ENCODE results near the gene FARSA.

The FARSA gene

GRCh38 chr19:12886969-12887747 lies 46.4 kb downstream of the FARSA start, which contains the start of gene KLF1:
Gene KLF1 (minus strand): TSS chr19:12887201. CDS start chr19:12887140, 61 bp downstream.
- no peak for DNase-seq (ENCODE audit: low spot score in 2 of 2)
- H3K27ac Mint-ChIP-seq (ENCODE audit: low read depth) = no peak within 1 kb of the TSS
- ATAC-seq (replicated peaks; ENCODE audit: extremely low read depth, poor library complexity, severe bottlenecking) = no peak

GRCh38 chr19:12886651-12886968 lies 46.9 kb downstream of the FARSA start:
- Mint-ChIP-seq H3K36me3 (ENCODE audit: insufficient read depth) (peaks cover 20% of the 10 kb centered on the region), H3K27me3 (no peaks in the 10 kb centered on the region), H3K9me3 (no peaks in the 10 kb centered on the region), H3K27ac (ENCODE audit: low read depth) (no peak overlapping the region), H3K4me3 (peak overlapping the region; percentile 71), H3K4me1 (peaks cover 26% of the 10 kb centered on the region)
- ATAC-seq (replicated peaks; ENCODE audit: extremely low read depth, poor library complexity, severe bottlenecking) (no peak), DNase-seq (ENCODE audit: low spot score in 2 of 2) (no peak)

More at GRCh38 chr19:12886969-12887747, 46.4 kb downstream of the FARSA start, which contains the start of gene KLF1:
- Mint-ChIP-seq H3K36me3 (ENCODE audit: insufficient read depth) (peaks cover 18% of the 10 kb centered on the region), H3K27me3 (no peaks in the 10 kb centered on the region), H3K4me3 (peak within 1 kb of the TSS; percentile 71), H3K4me1 (peaks cover 32% of the 10 kb centered on the region), H3K9me3 (no peaks in the 10 kb centered on the region)

GRCh38 chr19:12885749-12886650 lies 47.5 kb downstream of the FARSA start:
- H3K36me3 Mint-ChIP-seq (ENCODE audit: insufficient read depth) = peaks cover 18% of the 10 kb centered on the region
- DNase-seq (ENCODE audit: low spot score in 2 of 2) (no peak), ATAC-seq (replicated peaks; ENCODE audit: extremely low read depth, poor library complexity, severe bottlenecking) (peak; percentile 4)
- no peak overlapping the region for H3K27ac Mint-ChIP-seq (ENCODE audit: low read depth)
- H3K4me1 Mint-ChIP-seq = peaks cover 26% of the 10 kb centered on the region
- no peaks in the 10 kb centered on the region for H3K27me3 Mint-ChIP-seq
- H3K9me3 Mint-ChIP-seq = no peaks in the 10 kb centered on the region
- peak overlapping the region; percentile 82 for H3K4me3 Mint-ChIP-seq

- DNase-seq (ENCODE audit: low spot score in 2 of 2) = peak; percentile 66 to 78
- ATAC-seq (replicated peaks; ENCODE audit: extremely low read depth, poor library complexity, severe bottlenecking) = peak; percentile 61
- no peak overlapping the region for H3K27ac Mint-ChIP-seq (ENCODE audit: low read depth)
- no peaks in the 10 kb centered on the region for H3K9me3 Mint-ChIP-seq
- peaks cover 13% of the 10 kb centered on the region for H3K36me3 Mint-ChIP-seq (ENCODE audit: insufficient read depth)
- H3K27me3 Mint-ChIP-seq = no peaks in the 10 kb centered on the region
- H3K4me3 Mint-ChIP-seq = peak overlapping the region; percentile 82
- H3K4me1 Mint-ChIP-seq = peaks cover 26% of the 10 kb centered on the region
Observed at GRCh38 chr19:12884926-12885748, 48.4 kb downstream of the FARSA start.

GRCh38 chr19:12884627-12884925 lies 48.9 kb downstream of the FARSA start:
- ATAC-seq (replicated peaks; ENCODE audit: extremely low read depth, poor library complexity, severe bottlenecking) = no peak
- DNase-seq (ENCODE audit: low spot score in 2 of 2) = no peak
- no peaks in the 10 kb centered on the region for H3K27me3 Mint-ChIP-seq
- no peak overlapping the region for H3K27ac Mint-ChIP-seq (ENCODE audit: low read depth)
- H3K9me3 Mint-ChIP-seq = no peaks in the 10 kb centered on the region
- H3K36me3 Mint-ChIP-seq (ENCODE audit: insufficient read depth) = peaks cover 13% of the 10 kb centered on the region
- H3K4me1 Mint-ChIP-seq = peaks cover 32% of the 10 kb centered on the region
- peak overlapping the region; percentile 82 for H3K4me3 Mint-ChIP-seq

GRCh38 chr19:12884202-12884601 lies 49.3 kb downstream of the FARSA start:
- Mint-ChIP-seq H3K9me3 (no peaks in the 10 kb centered on the region), H3K4me3 (peak overlapping the region; percentile 82), H3K36me3 (ENCODE audit: insufficient read depth) (peaks cover 13% of the 10 kb centered on the region), H3K27me3 (no peaks in the 10 kb centered on the region), H3K4me1 (peaks cover 34% of the 10 kb centered on the region), H3K27ac (ENCODE audit: low read depth) (no peak overlapping the region)
- ATAC-seq (replicated peaks; ENCODE audit: extremely low read depth, poor library complexity, severe bottlenecking) = no peak
- DNase-seq (ENCODE audit: low spot score in 2 of 2) = no peak

GRCh38 chr19:12882589-12882988 lies 50.9 kb downstream of the FARSA start:
- no peaks in the 10 kb centered on the region for H3K9me3 Mint-ChIP-seq
- no peak overlapping the region for H3K27ac Mint-ChIP-seq (ENCODE audit: low read depth)
- DNase-seq (ENCODE audit: low spot score in 2 of 2) (no peak), ATAC-seq (replicated peaks; ENCODE audit: extremely low read depth, poor library complexity, severe bottlenecking) (no peak)
- H3K4me1 Mint-ChIP-seq = peaks cover 34% of the 10 kb centered on the region
- peak overlapping the region; percentile 84 for H3K4me3 Mint-ChIP-seq
- H3K36me3 Mint-ChIP-seq (ENCODE audit: insufficient read depth) = peaks cover 20% of the 10 kb centered on the region
- no peaks in the 10 kb centered on the region for H3K27me3 Mint-ChIP-seq

GRCh38 chr19:12881172-12881808 lies 52.2 kb downstream of the FARSA start, which contains the start of gene DNASE2:
Gene DNASE2 (minus strand): TSS chr19:12881449. CDS start chr19:12881375, 74 bp downstream.
- Mint-ChIP-seq H3K27ac (ENCODE audit: low read depth) (peak within 1 kb of the TSS; percentile 68), H3K4me3 (peak within 1 kb of the TSS; percentile 84), H3K36me3 (ENCODE audit: insufficient read depth) (peaks cover 25% of the 10 kb centered on the region), H3K27me3 (no peaks in the 10 kb centered on the region), H3K9me3 (no peaks in the 10 kb centered on the region), H3K4me1 (peaks cover 31% of the 10 kb centered on the region)
- peak; percentile 77 for ATAC-seq (replicated peaks; ENCODE audit: extremely low read depth, poor library complexity, severe bottlenecking)
- DNase-seq (ENCODE audit: low spot score in 2 of 2) = peak; percentile 66 to 76

GRCh38 chr19:12880551-12881171 lies 52.9 kb downstream of the FARSA start:
- peaks cover 31% of the 10 kb centered on the region for H3K4me1 Mint-ChIP-seq
- peak overlapping the region; percentile 68 for H3K27ac Mint-ChIP-seq (ENCODE audit: low read depth)
- peak overlapping the region; percentile 84 for H3K4me3 Mint-ChIP-seq
- H3K9me3 Mint-ChIP-seq = no peaks in the 10 kb centered on the region
- no peaks in the 10 kb centered on the region for H3K27me3 Mint-ChIP-seq
- no peak for ATAC-seq (replicated peaks; ENCODE audit: extremely low read depth, poor library complexity, severe bottlenecking)
- peaks cover 25% of the 10 kb centered on the region for H3K36me3 Mint-ChIP-seq (ENCODE audit: insufficient read depth)
- DNase-seq (ENCODE audit: low spot score in 2 of 2) = no peak

- Mint-ChIP-seq H3K36me3 (ENCODE audit: insufficient read depth) (peaks cover 23% of the 10 kb centered on the region), H3K27ac (ENCODE audit: low read depth) (no peak overlapping the region), H3K9me3 (no peaks in the 10 kb centered on the region), H3K27me3 (no peaks in the 10 kb centered on the region), H3K4me1 (peaks cover 15% of the 10 kb centered on the region), H3K4me3 (no peak overlapping the region)
- no peak for ATAC-seq (replicated peaks; ENCODE audit: extremely low read depth, poor library complexity, severe bottlenecking)
- DNase-seq (ENCODE audit: low spot score in 2 of 2) = no peak
Observed at GRCh38 chr19:12875086-12875485, 58.4 kb downstream of the FARSA start.

GRCh38 chr19:12873891-12874745 lies 59.4 kb downstream of the FARSA start:
- ATAC-seq (replicated peaks; ENCODE audit: extremely low read depth, poor library complexity, severe bottlenecking) (no peak), DNase-seq (ENCODE audit: low spot score in 2 of 2) (no peak)
- Mint-ChIP-seq H3K27ac (ENCODE audit: low read depth) (no peak overlapping the region), H3K4me3 (peak overlapping the region; percentile 41), H3K27me3 (no peaks in the 10 kb centered on the region), H3K9me3 (no peaks in the 10 kb centered on the region), H3K36me3 (ENCODE audit: insufficient read depth) (peaks cover 23% of the 10 kb centered on the region), H3K4me1 (peaks cover 7% of the 10 kb centered on the region)

Measured in central memory CD8-positive, alpha-beta T cell (primary cell).